IMR-90 (cell line): Measurements from ENCODE around the gene SLC38A5. TPM values are rescaled to one million over a fixed set of nuclear protein-coding genes. Genes with fewer than 3 reads are reported as not detected.

ENCODE experiments used
- ATAC-seq: fragments of 200-7000 bp; cut with Tn5 transposase; 2 replicates; pipeline ENCODE4 v1.9.1; 2020; ENCODE audit warnings: low read depth, mild to moderate bottlenecking, moderate library complexity
- BruUV-seq: library from RNA; stranded (reverse); fragments of 400-500 nt; replicated peaks from 2 replicates; lab custom pipeline; 2021; lab: Mats Ljungman, UMichigan
- CTCF ChIA-PET: fragments of 300-600 bp; formaldehyde crosslinking; extraction: SDS; loops from one replicate; lab custom pipeline; 2021; ENCODE audit warnings: antibody characterized with exemption; lab: Yijun Ruan, JAX
- POLR2A ChIA-PET: fragments of 300-600 bp; sonication (Branson Sonifier 250); formaldehyde crosslinking; loops from one replicate; lab custom pipeline; 2022; ENCODE audit warnings: antibody characterized with exemption; ENCODE audit not compliant: unreplicated experiment; lab: Charles Lee
- DNase-seq: peaks from one replicate; pipeline ENCODE4 v3.0.0; 2013
- H2AFZ ChIP-seq: replicated peaks from 2 replicates; pipeline ENCODE3; 2013; ENCODE audit warnings: low read length, mild to moderate bottlenecking; ENCODE audit not compliant: poor library complexity
- H2AK5ac ChIP-seq: 2 replicates; pipeline ENCODE4 v1.6.1; 2013; ENCODE audit warnings: low read depth, low read length, inconsistent platforms
- H2AK9ac ChIP-seq: replicated peaks from 2 replicates; pipeline ENCODE3; 2013; ENCODE audit warnings: mild to moderate bottlenecking, low read depth, low read length, moderate library complexity; ENCODE audit not compliant: poor library complexity
- H2BK120ac ChIP-seq: 2 replicates; pipeline ENCODE4 v1.6.1; 2013; ENCODE audit warnings: low read depth, low read length, inconsistent platforms
- H2BK15ac ChIP-seq: 3 replicates; pipeline ENCODE4 v1.6.1; 2013; ENCODE audit warnings: low read depth, low read length, inconsistent platforms
- H2BK20ac ChIP-seq: 2 replicates; pipeline ENCODE4 v1.6.1; 2013; ENCODE audit warnings: low read depth, mild to moderate bottlenecking, inconsistent platforms, low read length, moderate library complexity
- H2BK5ac ChIP-seq: 2 replicates; pipeline ENCODE4 v1.6.1; 2013; ENCODE audit warnings: mild to moderate bottlenecking, low read depth, low read length, inconsistent platforms; ENCODE audit not compliant: poor library complexity, severe bottlenecking
- H3K14ac ChIP-seq: replicated peaks from 2 replicates; pipeline ENCODE4 v1.6.1; 2013; ENCODE audit warnings: low read depth, low read length, inconsistent platforms
- H3K18ac ChIP-seq: 2 replicates; pipeline ENCODE4 v1.6.1; 2013; ENCODE audit warnings: low read depth, low read length, control low read depth
- H3K23ac ChIP-seq: 2 replicates; pipeline ENCODE4 v1.6.1; 2013; ENCODE audit warnings: low read depth, low read length, inconsistent platforms
- H3K27ac ChIP-seq: 2 replicates; pipeline ENCODE4 v1.5.1; 2013; ENCODE audit warnings: mild to moderate bottlenecking, control low read depth, low read length; ENCODE audit not compliant: insufficient read depth
- H3K27me3 ChIP-seq: 2 replicates; pipeline ENCODE4 v1.6.1; 2013; ENCODE audit warnings: low read length; ENCODE audit not compliant: control insufficient read depth, insufficient read depth
- H3K36me3 ChIP-seq: 2 replicates; pipeline ENCODE4 v1.6.1; 2013; ENCODE audit warnings: low read length, mixed read lengths; ENCODE audit not compliant: control insufficient read depth, insufficient read depth
- H3K4ac ChIP-seq: 2 replicates; pipeline ENCODE4 v1.6.1; 2013; ENCODE audit warnings: low read depth, low read length, inconsistent platforms
- H3K4me1 ChIP-seq: 2 replicates; pipeline ENCODE4 v1.6.1; 2013; ENCODE audit warnings: low read length, mixed read lengths; ENCODE audit not compliant: control insufficient read depth, insufficient read depth
- H3K4me2 ChIP-seq: 2 replicates; pipeline ENCODE4 v1.6.1; 2013; ENCODE audit warnings: low read depth, mild to moderate bottlenecking, control low read depth, low read length, moderate library complexity
- H3K4me3 ChIP-seq: 2 replicates; pipeline ENCODE4 v1.5.1; 2013; ENCODE audit warnings: low read depth, mild to moderate bottlenecking, control low read depth, low read length, moderate library complexity; ENCODE audit not compliant: insufficient read depth
- H3K56ac ChIP-seq: 2 replicates; pipeline ENCODE4 v1.6.1; 2013; ENCODE audit warnings: low read length, inconsistent platforms; ENCODE audit not compliant: insufficient read depth; ENCODE audit errors: extremely low read depth
- H3K79me1 ChIP-seq, 2 experiments: 2 replicates each; pipeline ENCODE4 v1.6.1; 2013; ENCODE audit warnings: low read length in 2 of 2, inconsistent platforms in 1 of 2, low read depth in 1 of 2
- H3K9ac ChIP-seq: 2 replicates; pipeline ENCODE4 v1.6.1; 2013; ENCODE audit warnings: low read depth, low read length, control low read depth
- H3K9me1 ChIP-seq: 2 replicates; pipeline ENCODE4 v1.6.1; 2013; ENCODE audit warnings: low read length, inconsistent platforms; ENCODE audit not compliant: insufficient read depth
- H3K9me3 ChIP-seq: 2 replicates; pipeline ENCODE4 v1.6.1; 2013; ENCODE audit warnings: low read length; ENCODE audit not compliant: control insufficient read depth, insufficient read depth
- H4K20me1 ChIP-seq: 2 replicates; pipeline ENCODE4 v1.6.1; 2013; ENCODE audit warnings: low read length, inconsistent platforms; ENCODE audit not compliant: insufficient read depth
- H4K5ac ChIP-seq: 2 replicates; pipeline ENCODE4 v1.6.1; 2013; ENCODE audit warnings: mild to moderate bottlenecking, low read depth, low read length, control low read depth
- H4K8ac ChIP-seq, 2 experiments: 2 replicates each; pipeline ENCODE4 v1.6.1; 2013; ENCODE audit warnings: low read depth in 2 of 2, low read length in 2 of 2, control low read depth in 1 of 2, inconsistent platforms in 1 of 2
- H4K91ac ChIP-seq: 2 replicates; pipeline ENCODE4 v1.6.1; 2013; ENCODE audit warnings: low read depth, low read length, inconsistent platforms; ENCODE audit not compliant: insufficient read depth
- BHLHE40 ChIP-seq: fragments of 150-350 bp; IDR thresholded peaks from 2 replicates; pipeline ENCODE4 v1.6.1; 2016; ENCODE audit warnings: mild to moderate bottlenecking, low read depth, low read length
- MAFK ChIP-seq: IDR thresholded peaks from 2 replicates; pipeline ENCODE4 v1.6.1; 2012; ENCODE audit warnings: low read depth, low read length, improper control_type of control experiment
- MAZ ChIP-seq: IDR thresholded peaks from 2 replicates; pipeline ENCODE4 v1.6.1; 2012; ENCODE audit warnings: low read depth, mild to moderate bottlenecking, low read length, improper control_type of control experiment, moderate library complexity, borderline replicate concordance
- RAD21 ChIP-seq: IDR thresholded peaks from 2 replicates; pipeline ENCODE4 v1.6.1; 2012; ENCODE audit warnings: low read length, improper control_type of control experiment
- SMC3 ChIP-seq: fragments of 150-350 bp; IDR thresholded peaks from 2 replicates; pipeline ENCODE4 v1.6.1; 2016; ENCODE audit warnings: low read depth, mild to moderate bottlenecking, antibody characterized with exemption, low read length, moderate library complexity
- WGBS, 2 experiments: methylation state at CpG; one replicate each; pipeline versions ENCODE4 v1.1.5 to v1.1.7; 2013; ENCODE audit warnings: missing lambda C conversion rate in 2 of 2; ENCODE audit not compliant: insufficient read length in 1 of 2; ENCODE audit errors: extremely low coverage in 2 of 2; 5-methylcytosine and 5-hydroxymethylcytosine counted together
- dilution Hi-C: fragments of 300-500 bp; cut with HindIII; formaldehyde crosslinking; loops from one replicate; pipeline ENCODE4 v1.14.3; 2018; ENCODE audit warnings: low sequenced_read_pairs; ENCODE audit not compliant: unreplicated experiment
- in situ Hi-C: fragments of 300-500 bp; cut with MboI; formaldehyde crosslinking; loops from 3 replicates; pipeline ENCODE4 v1.14.3; 2019; ENCODE audit warnings: low sequenced_read_pairs, inconsistent platforms, mixed read lengths
- intact Hi-C: fragments of 100-400 bp; cut with micrococcal nuclease; formaldehyde crosslinking; loops from 2 replicates; pipeline ENCODE4 v1.10.0; 2022
- polyA plus RNA-seq, 3 experiments: library from polyadenylated mRNA; depleted of rRNA; stranded (reverse); fragments of >200 nt; gene quantifications; 2 replicates each; pipeline ENCODE4 v1.2.3, GENCODE V29; 2012; ENCODE audit warnings: low replicate concordance in 1 of 3
- total RNA-seq: library from RNA; depleted of rRNA; stranded (reverse); fragments of >200 nt; gene quantifications from 2 replicates; pipeline ENCODE4 v1.2.3, GENCODE V29; 2012
- TF ChIP-seq, protein P1 (sequence below): fragments of 150-350 bp; IDR thresholded peaks from 2 replicates; pipeline ENCODE4 v1.6.1; 2016; ENCODE audit warnings: low read depth, mild to moderate bottlenecking, low read length, moderate library complexity, borderline replicate concordance

The SLC38A5 gene
- total and polyA plus RNA-seq, 2 of the 4 experiments (the other 2 are of a cell fraction) = 12.2 to 20.4 TPM

DNA sequence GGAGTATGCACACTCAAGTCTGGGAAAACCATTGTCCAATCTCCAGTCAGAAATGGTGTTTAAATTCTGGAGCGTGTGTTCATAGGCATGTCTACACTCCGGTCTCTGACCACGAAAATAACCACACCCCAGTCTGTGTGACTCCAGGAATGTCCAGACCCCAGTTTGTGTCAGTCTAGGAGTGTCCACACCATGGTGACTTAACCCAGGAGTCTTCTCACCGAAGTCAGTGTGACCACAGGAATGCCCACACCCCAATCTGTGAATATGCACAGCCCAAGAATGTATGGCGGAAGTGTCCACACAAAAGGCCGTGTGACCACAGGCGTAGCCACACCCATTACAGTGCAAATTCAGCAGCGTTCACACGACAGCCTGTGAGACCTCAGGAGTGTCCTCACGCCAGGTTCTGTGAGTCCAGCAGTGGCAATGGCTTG lies 17.3 kb upstream of the SLC38A5 start (continued):
- TF ChIP-seq MAFK = peak; percentile 14; the same call in 1 of the 2 replicates

DNA sequence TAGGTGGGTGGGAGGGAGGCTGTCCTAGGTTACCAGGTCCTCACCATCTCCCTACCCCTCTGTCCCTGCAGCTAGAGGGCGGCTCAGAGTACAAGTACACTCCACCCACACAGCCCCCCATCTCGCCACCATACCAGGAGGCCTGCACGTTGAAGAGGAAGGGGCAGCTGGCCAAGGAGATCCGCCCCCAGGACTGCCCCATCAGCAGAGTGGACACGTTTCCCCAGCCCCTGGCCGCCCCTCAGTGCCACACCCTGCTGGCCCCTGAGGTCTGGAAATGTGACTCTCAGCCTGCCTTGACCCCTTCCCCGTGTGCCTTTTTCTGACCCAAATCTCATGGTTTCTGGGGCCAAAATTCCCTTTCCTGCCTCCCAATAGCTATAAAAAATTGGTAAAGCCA lies 12.5 kb upstream of the SLC38A5 start:
- Histone ChIP-seq H2BK120ac (no peak overlapping the region), H2AK9ac (no peak overlapping the region), H2BK15ac (no peak overlapping the region), H2AFZ (no peak overlapping the region), H4K8ac (no peak overlapping the region), H3K23ac (no peak overlapping the region), H2BK20ac (no peak overlapping the region), H3K4me1 (no peaks in the 10 kb centered on the region), H3K9me3 (no peaks in the 10 kb centered on the region), H3K9ac (no peak overlapping the region), H3K4ac (no peak overlapping the region), H3K4me3 (no peak overlapping the region), H3K27ac (no peak overlapping the region), H2BK5ac (no peak overlapping the region), H3K36me3 (peaks cover 15% of the 10 kb centered on the region), H2AK5ac (no peak overlapping the region), H4K91ac (no peak overlapping the region), H3K56ac (no peak overlapping the region), H3K18ac (no peak overlapping the region), H4K20me1 (no peaks in the 10 kb centered on the region; the same call in 1 of the 2 replicates), H3K14ac (no peak overlapping the region), H3K9me1 (peaks cover 6% of the 10 kb centered on the region), H3K4me2 (no peak overlapping the region), H3K79me1 (peaks cover 0 to 16% of the 10 kb centered on the region in 2 experiments; a peak in 2 of 4 replicates), H3K27me3 (no peaks in the 10 kb centered on the region), H4K5ac (no peak overlapping the region)
- BruUV-seq = no TSS peak
- no peak for DNase-seq
- POLR2A ChIA-PET = no interaction called here
- TF ChIP-seq SMC3 = no peak
- TF ChIP-seq RAD21 = no peak
- TF ChIP-seq, protein P1, sequence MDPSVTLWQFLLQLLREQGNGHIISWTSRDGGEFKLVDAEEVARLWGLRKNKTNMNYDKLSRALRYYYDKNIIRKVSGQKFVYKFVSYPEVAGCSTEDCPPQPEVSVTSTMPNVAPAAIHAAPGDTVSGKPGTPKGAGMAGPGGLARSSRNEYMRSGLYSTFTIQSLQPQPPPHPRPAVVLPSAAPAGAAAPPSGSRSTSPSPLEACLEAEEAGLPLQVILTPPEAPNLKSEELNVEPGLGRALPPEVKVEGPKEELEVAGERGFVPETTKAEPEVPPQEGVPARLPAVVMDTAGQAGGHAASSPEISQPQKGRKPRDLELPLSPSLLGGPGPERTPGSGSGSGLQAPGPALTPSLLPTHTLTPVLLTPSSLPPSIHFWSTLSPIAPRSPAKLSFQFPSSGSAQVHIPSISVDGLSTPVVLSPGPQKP = no peak
- no peak for TF ChIP-seq MAZ
- TF ChIP-seq BHLHE40 = no peak
- intact Hi-C loops = no loop called here
- dilution Hi-C loops = no loop called here
- ATAC-seq = no peak
- WGBS, 2 experiments = 55% methylated on average over 5 of the region's 7 CpGs; no CpG with 5 or more reads in 1 of the 2 experiments
- CTCF ChIA-PET = no interaction called here
- in situ Hi-C loops = no loop called here
